ENCODE results near the gene EDN1.

EDN1 gene

DNA sequence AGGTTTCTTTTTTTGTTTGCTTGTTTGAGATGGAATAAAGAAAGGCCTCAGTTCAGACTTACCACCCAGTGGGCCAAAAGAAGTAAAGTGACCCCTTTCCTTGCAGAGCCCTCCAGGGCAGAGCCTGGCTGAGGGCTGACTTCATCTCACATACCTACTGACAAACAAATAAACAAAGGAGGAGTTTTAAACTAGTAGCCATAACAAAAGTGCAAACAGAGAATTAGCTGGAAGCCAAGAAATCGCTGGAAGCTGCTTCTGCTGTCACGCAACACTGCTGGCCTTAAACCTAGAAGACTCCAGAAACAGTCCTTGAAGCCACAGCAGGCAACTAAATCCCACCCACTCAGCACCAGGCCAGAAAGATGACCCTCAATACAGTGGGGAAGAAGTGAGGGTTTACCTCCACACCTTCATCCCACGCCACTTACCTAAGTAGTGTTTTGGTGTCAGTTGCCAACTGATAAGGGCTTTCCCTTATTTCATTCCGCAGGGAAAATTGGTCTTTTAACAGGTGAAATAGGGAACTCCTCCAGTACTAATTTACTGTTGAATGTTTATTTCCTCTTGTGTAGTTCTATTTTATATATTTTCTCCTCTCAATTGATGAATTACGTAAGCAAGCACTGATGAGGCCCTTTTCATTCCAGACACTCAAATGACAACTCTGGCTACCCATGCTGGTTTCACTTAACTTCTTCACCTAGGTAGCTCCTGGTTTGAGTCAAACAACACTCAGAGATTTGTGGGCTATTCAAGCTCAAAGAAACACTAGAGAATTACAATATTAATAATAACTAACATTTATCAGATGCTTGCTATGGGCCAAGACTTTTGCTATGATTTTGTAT, 46.2 kb downstream of the EDN1 start:
- H3K4me1 ChIP-seq = peaks cover 0 to 12% (median 10%) of the 10 kb centered on the region in 4 donors
- H3K4me3 ChIP-seq = no peak overlapping the region
- no peak overlapping the region for H3K27ac ChIP-seq
- H3K36me3 ChIP-seq = no peaks in the 10 kb centered on the region
- intact Hi-C loops (cut with DNase I; ENCODE audit: low total_unique reads) = no loop called here
- no peaks in the 10 kb centered on the region for H3K9me3 ChIP-seq
- no peaks in the 10 kb centered on the region for H3K27me3 ChIP-seq
- no peak for DNase-seq
- TF ChIP-seq CTCF (IDR thresholded peaks at IDR 0.05) = no peak

DNA sequence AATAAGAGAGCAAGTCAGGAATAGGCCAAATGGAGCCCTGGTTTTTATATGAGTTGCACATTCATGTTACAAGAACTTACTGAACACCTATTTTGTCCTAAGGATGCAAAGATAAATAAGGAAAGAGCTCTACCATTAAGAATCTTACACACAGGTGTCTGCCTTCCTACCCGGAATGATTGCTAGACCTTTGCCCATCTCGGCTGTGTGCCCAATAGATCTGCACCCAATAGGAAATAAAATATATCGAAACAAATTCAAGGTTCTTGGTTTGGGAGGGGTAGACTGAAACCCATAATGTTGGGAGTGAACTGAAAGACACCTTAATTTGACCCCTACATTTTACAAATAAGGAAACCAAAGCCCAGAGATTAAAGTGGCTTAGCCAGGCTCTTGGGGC, 48.9 kb downstream of the EDN1 start:
- Histone ChIP-seq H3K36me3 (no peaks in the 10 kb centered on the region), H3K4me1 (peaks cover 0 to 16% (median 8%) of the 10 kb centered on the region in 4 donors), H3K27ac (no peak overlapping the region), H3K4me3 (no peak overlapping the region), H3K9me3 (no peaks in the 10 kb centered on the region), H3K27me3 (no peaks in the 10 kb centered on the region)
- no peak for DNase-seq
- intact Hi-C loops (cut with DNase I; ENCODE audit: low total_unique reads) = no loop called here
- TF ChIP-seq CTCF (IDR thresholded peaks at IDR 0.05) = no peak

DNA sequence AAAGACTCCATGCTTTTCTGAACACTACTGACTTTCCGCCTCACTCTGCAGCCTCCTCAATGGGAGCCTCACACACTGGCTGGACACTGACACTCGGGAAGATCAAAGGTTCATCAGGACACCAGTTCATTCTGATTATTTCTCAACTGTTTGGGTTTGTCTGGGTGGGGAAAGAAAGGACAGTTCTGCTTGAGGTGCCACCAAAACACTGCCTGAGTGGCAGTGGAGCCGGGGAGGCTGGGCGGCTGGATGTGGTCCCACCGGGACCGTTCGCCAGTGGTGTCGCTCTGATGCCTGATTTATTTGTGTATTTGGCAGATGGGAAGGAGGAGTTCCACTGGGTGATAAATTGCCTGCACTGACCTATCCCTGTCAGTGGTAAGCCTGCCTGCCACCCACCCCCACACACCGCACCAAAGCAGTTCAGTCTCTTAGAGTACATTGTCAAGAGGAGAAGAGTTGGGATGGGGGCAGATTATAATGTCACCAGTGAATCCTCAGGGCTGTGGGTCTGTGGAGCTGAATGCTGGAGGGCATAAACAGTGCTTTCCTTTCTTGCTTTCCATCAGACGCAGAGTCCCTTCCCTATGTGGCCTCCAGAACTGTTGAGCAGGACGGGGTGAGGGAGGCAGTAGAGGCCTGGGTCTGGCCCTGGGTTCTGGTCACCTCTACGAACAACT, 49.8 kb downstream of the EDN1 start:
- H3K9me3 ChIP-seq = no peaks in the 10 kb centered on the region
- intact Hi-C loops (cut with DNase I; ENCODE audit: low total_unique reads) = loop anchor here (5.0 kb wide), 1 partner anchor 737 kb away; no protein-coding TSS in a partner anchor

DNA sequence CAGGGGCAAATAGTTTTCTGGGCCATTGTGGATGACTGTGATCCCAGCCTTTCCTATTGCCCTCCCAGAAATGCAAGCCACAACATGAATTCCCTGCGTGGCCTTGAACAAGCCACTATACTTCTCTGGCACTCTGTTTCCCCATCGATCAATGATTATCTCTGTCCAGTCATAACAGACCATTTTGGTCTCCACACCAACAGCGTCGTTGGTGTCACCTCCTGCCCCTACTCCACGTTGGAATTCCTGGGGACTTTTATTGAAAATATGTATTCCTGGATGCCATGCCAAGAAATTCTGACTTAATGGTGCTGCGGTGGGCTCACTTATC, 50.3 kb downstream of the EDN1 start:
- Histone ChIP-seq H3K9me3 (no peaks in the 10 kb centered on the region), H3K36me3 (no peaks in the 10 kb centered on the region), H3K27ac (no peak overlapping the region), H3K4me1 (peaks cover 0 to 31% (median 17%) of the 10 kb centered on the region in 4 donors), H3K27me3 (no peaks in the 10 kb centered on the region), H3K4me3 (no peak overlapping the region)
- TF ChIP-seq CTCF (IDR thresholded peaks at IDR 0.05) = no peak
- DNase-seq = no peak
- intact Hi-C loops (cut with DNase I; ENCODE audit: low total_unique reads) = loop anchor here (5.0 kb wide), 1 partner anchor 737 kb away; no protein-coding TSS in a partner anchor

More for the DNA sequence above, 49.8 kb downstream of the EDN1 start:
- H3K4me3 ChIP-seq = no peak overlapping the region
- no peak for DNase-seq
- no peaks in the 10 kb centered on the region for H3K36me3 ChIP-seq
- H3K27me3 ChIP-seq = no peaks in the 10 kb centered on the region
- TF ChIP-seq CTCF (IDR thresholded peaks at IDR 0.05) = no peak
- peaks cover 0 to 26% (median 13%) of the 10 kb centered on the region in 4 donors for H3K4me1 ChIP-seq
- no peak overlapping the region for H3K27ac ChIP-seq

DNA sequence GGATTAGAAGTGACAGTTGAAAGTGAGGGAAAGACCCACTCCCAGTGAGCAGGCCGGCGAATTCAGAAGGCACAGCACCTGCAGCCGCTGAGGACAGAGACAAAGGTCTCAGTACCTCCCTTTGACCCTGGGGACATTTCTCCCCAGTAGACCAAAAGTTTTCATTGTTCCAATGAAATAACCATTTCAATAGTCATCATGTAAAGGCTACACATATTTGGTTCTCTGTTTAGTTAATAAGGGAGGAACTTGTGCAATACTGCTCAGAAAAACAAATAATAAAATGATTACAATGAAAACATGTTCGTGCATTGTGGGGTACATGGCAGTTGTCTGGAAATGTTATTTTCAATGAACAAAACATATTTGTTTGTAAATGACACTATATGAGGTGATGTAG, 52.5 kb downstream of the EDN1 start:
- DNase-seq = no peak
- H3K9me3 ChIP-seq = no peaks in the 10 kb centered on the region
- no peaks in the 10 kb centered on the region for H3K27me3 ChIP-seq
- peaks cover 0 to 51% (median 25%) of the 10 kb centered on the region in 4 donors for H3K4me1 ChIP-seq
- no peak for TF ChIP-seq CTCF (IDR thresholded peaks at IDR 0.05)
- H3K4me3 ChIP-seq = no peak overlapping the region
- no peak overlapping the region for H3K27ac ChIP-seq
- H3K36me3 ChIP-seq = no peaks in the 10 kb centered on the region
- intact Hi-C loops (cut with DNase I; ENCODE audit: low total_unique reads) = loop anchor here (5.0 kb wide), 1 partner anchor 735 kb away; no protein-coding TSS in a partner anchor
